ENCODE measurements around the gene TMEM272. TPM values are rescaled to one million over a fixed set of nuclear protein-coding genes. Genes with fewer than 3 reads are reported as not detected.

Gene TMEM272
- total RNA-seq, 1 donor from 2014 or later = 0.59 TPM

- DNase-seq = no peak
- Mint-ChIP-seq H3K4me3 (ENCODE audit: unreplicated experiment) (no peak overlapping the region), H3K27ac (ENCODE audit: unreplicated experiment) (no peak overlapping the region), H3K36me3 (ENCODE audit: unreplicated experiment) (no peaks in the 10 kb centered on the region), H3K27me3 (ENCODE audit: unreplicated experiment) (peaks cover 9% of the 10 kb centered on the region), H3K4me1 (ENCODE audit: low read depth, unreplicated experiment) (peaks cover 38% of the 10 kb centered on the region), H3K9me3 (ENCODE audit: unreplicated experiment) (peaks cover 4% of the 10 kb centered on the region)
- no peak for TF ChIP-seq CTCF (IDR thresholded peaks at IDR 0.05; ENCODE audit: partially characterized antibody, unreplicated experiment)
These were observed 45.7 kb downstream of the TMEM272 start for GRCh38 chr13:51799261-51799660.

DNA sequence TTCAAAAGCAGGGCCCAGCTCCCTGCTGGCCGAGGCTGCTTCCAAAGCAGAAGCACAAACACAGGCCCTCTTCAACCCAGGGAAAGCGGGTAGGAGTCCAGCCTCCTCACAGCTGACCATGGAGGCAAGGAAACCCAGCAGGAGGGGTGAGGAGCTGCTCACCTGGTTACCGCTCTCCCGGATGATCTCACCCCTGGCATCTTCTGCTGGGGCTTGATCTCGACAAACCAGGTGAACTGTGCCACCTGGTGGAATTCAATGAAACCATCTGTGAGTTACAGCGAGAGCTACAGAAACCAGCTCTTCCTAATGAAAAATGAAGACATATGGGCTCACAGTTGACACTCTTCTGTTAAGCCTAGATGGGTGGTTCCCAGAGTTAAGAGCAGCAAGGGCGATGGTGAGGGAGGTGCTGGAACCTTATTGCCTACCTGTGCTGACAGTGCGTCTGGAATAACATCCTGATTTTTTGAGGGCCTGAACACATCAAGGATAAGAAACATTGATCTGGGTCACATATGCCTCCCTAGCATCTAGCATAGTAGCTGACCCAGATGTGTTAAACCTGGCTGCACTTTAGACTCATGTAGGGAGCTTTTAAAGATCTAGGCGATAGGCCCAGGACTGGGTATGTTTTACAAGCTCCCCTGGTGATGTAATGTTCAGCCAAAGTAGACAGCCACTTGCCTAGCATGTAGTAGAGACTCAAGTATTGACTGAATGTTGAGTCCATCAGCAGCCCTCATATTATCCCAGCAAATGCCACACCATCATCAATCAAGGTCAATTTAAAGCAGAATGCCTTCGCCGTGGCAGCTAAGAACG is 47.1 kb downstream of the TMEM272 start:
- peak overlapping the region; percentile 75 for H3K27ac Mint-ChIP-seq (ENCODE audit: unreplicated experiment)
- peaks cover 7% of the 10 kb centered on the region for H3K27me3 Mint-ChIP-seq (ENCODE audit: unreplicated experiment)
- H3K9me3 Mint-ChIP-seq (ENCODE audit: unreplicated experiment) = peaks cover 1% of the 10 kb centered on the region
- peak; percentile 21 for TF ChIP-seq CTCF (IDR thresholded peaks at IDR 0.05; ENCODE audit: partially characterized antibody, unreplicated experiment)
- no peak overlapping the region for H3K4me3 Mint-ChIP-seq (ENCODE audit: unreplicated experiment)
- peaks cover 35% of the 10 kb centered on the region for H3K4me1 Mint-ChIP-seq (ENCODE audit: low read depth, unreplicated experiment)
- no peaks in the 10 kb centered on the region for H3K36me3 Mint-ChIP-seq (ENCODE audit: unreplicated experiment)
- no peak for DNase-seq

GRCh38 chr13:51796546-51796945 is 48.4 kb downstream of the TMEM272 start:
- H3K27me3 Mint-ChIP-seq (ENCODE audit: unreplicated experiment) = peaks cover 2% of the 10 kb centered on the region
- H3K36me3 Mint-ChIP-seq (ENCODE audit: unreplicated experiment) = no peaks in the 10 kb centered on the region
- peak overlapping the region; percentile 41 for H3K4me3 Mint-ChIP-seq (ENCODE audit: unreplicated experiment)
- peaks cover 27% of the 10 kb centered on the region for H3K4me1 Mint-ChIP-seq (ENCODE audit: low read depth, unreplicated experiment)
- no peak for TF ChIP-seq CTCF (IDR thresholded peaks at IDR 0.05; ENCODE audit: partially characterized antibody, unreplicated experiment)
- H3K27ac Mint-ChIP-seq (ENCODE audit: unreplicated experiment) = peak overlapping the region; percentile 28
- H3K9me3 Mint-ChIP-seq (ENCODE audit: unreplicated experiment) = no peaks in the 10 kb centered on the region
- DNase-seq = no peak

DNA sequence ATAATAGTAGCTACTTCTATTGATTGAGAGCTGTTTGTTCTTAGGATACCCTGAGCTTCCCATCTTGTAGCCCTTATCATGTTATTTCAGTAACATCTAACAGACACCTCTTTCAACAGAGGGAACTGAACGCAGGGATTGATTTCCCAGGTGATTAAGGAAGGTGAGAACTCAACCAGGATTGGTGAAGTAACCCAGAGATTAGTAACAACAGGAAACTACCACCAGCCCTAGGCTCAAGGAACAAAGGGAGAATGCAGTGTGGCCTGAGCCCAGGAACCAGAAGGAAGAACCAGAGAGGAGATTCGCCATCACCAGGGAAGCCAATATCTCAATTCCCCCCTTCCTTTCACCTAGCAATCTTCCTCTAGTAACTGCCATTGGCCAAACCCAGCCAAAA is 49.6 kb downstream of the TMEM272 start:
- H3K4me3 Mint-ChIP-seq (ENCODE audit: unreplicated experiment) = no peak overlapping the region
- DNase-seq = no peak
- H3K27ac Mint-ChIP-seq (ENCODE audit: unreplicated experiment) = no peak overlapping the region
- H3K4me1 Mint-ChIP-seq (ENCODE audit: low read depth, unreplicated experiment) = peaks cover 23% of the 10 kb centered on the region
- no peaks in the 10 kb centered on the region for H3K9me3 Mint-ChIP-seq (ENCODE audit: unreplicated experiment)
- H3K36me3 Mint-ChIP-seq (ENCODE audit: unreplicated experiment) = no peaks in the 10 kb centered on the region
- H3K27me3 Mint-ChIP-seq (ENCODE audit: unreplicated experiment) = peaks cover 2% of the 10 kb centered on the region
- TF ChIP-seq CTCF (IDR thresholded peaks at IDR 0.05; ENCODE audit: partially characterized antibody, unreplicated experiment) = no peak

- H3K4me1 Mint-ChIP-seq (ENCODE audit: low read depth, unreplicated experiment) = peaks cover 21% of the 10 kb centered on the region
- no peak overlapping the region for H3K4me3 Mint-ChIP-seq (ENCODE audit: unreplicated experiment)
- DNase-seq = no peak
- no peaks in the 10 kb centered on the region for H3K36me3 Mint-ChIP-seq (ENCODE audit: unreplicated experiment)
- H3K27me3 Mint-ChIP-seq (ENCODE audit: unreplicated experiment) = peaks cover 2% of the 10 kb centered on the region
- no peak overlapping the region for H3K27ac Mint-ChIP-seq (ENCODE audit: unreplicated experiment)
- TF ChIP-seq CTCF (IDR thresholded peaks at IDR 0.05; ENCODE audit: partially characterized antibody, unreplicated experiment) = no peak
- H3K9me3 Mint-ChIP-seq (ENCODE audit: unreplicated experiment) = no peaks in the 10 kb centered on the region
These were observed 50.0 kb downstream of the TMEM272 start for GRCh38 chr13:51794964-51795363.

Data from glutamatergic neuron (in vitro differentiated cells).